NCI-H2196 (cell line): ENCODE data around the gene HBD.
"Not testable (repeated sequence)": the region's sequence is repeated elsewhere in the genome, so short reads cannot be mapped to it uniquely, and the experiment has no call there.

Experiments
- DNase-seq: peaks from one replicate; lab custom pipeline; 2025; ENCODE audit not compliant: unreplicated experiment; lab: John Stamatoyannopoulos, UW

The HBD gene

GRCh38 chr11:5234381-5234834 lies at the start of gene HBD:
Gene HBD (minus strand): TSS chr11:5234483. CDS start chr11:5234433, 50 bp downstream.
- no peak for DNase-seq

- no peak for DNase-seq
Measured at GRCh38 chr11:5283882-5284281, 49.6 kb upstream of the HBD start.

GRCh38 chr11:5283086-5283485 lies 48.8 kb upstream of the HBD start:
- DNase-seq = no peak

- no peak for DNase-seq
Measured at GRCh38 chr11:5282628-5283027, 48.3 kb upstream of the HBD start.

- DNase-seq = no peak
Measured at GRCh38 chr11:5281596-5281995, 47.3 kb upstream of the HBD start.

GRCh38 chr11:5280582-5281102 lies 46.4 kb upstream of the HBD start:
- DNase-seq = peak; percentile 3

GRCh38 chr11:5279471-5280090 lies 45.3 kb upstream of the HBD start:
- DNase-seq = no peak

GRCh38 chr11:5277807-5278382 lies 43.6 kb upstream of the HBD start:
- DNase-seq = no peak

GRCh38 chr11:5276697-5277096 lies 42.4 kb upstream of the HBD start:
- no peak for DNase-seq

- DNase-seq = no peak
Measured at GRCh38 chr11:5275369-5276110, 41.3 kb upstream of the HBD start.

- DNase-seq = no peak
Measured at GRCh38 chr11:5274395-5274794, 40.1 kb upstream of the HBD start.

- no peak for DNase-seq
Measured at GRCh38 chr11:5272395-5273017, 38.2 kb upstream of the HBD start.

- no peak for DNase-seq
Measured at GRCh38 chr11:5269715-5270147, 35.4 kb upstream of the HBD start, which contains the start of gene HBE1. Gene HBE1 (minus strand): TSS chr11:5269945. CDS start chr11:5269890, 55 bp downstream.

GRCh38 chr11:5267033-5267563 lies 32.8 kb upstream of the HBD start:
- DNase-seq = no peak

GRCh38 chr11:5266609-5267008 lies 32.3 kb upstream of the HBD start:
- DNase-seq = no peak

- no peak for DNase-seq
Measured at GRCh38 chr11:5265832-5266231, 31.5 kb upstream of the HBD start.

GRCh38 chr11:5258543-5259262 lies 24.4 kb upstream of the HBD start:
- no peak for DNase-seq

- DNase-seq = no peak
Measured at GRCh38 chr11:5257296-5257695, 23.0 kb upstream of the HBD start.

GRCh38 chr11:5254646-5255413 lies 20.5 kb upstream of the HBD start, which contains the start of gene HBG2:
Gene HBG2 (minus strand): TSS chr11:5254781. CDS start chr11:5254728, 53 bp downstream.
- not testable (repeated sequence) for DNase-seq

- DNase-seq = not testable (repeated sequence)
Measured at GRCh38 chr11:5254023-5254422, 19.7 kb upstream of the HBD start.
